GM23338 (cell line): ENCODE data around the gene PKHD1. TPM values are rescaled to one million over a fixed set of nuclear protein-coding genes. Genes with fewer than 3 reads are reported as not detected.
A peak's percentile ranks its signal among the peaks of the same experiment; 100 is the strongest.

Experiments
- ATAC-seq: fragments of 200-7000 bp; cut with Tn5 transposase; 3 replicates; pipeline ENCODE4 v1.9.1; 2020
- DNase-seq: peaks from one replicate; pipeline ENCODE4 v3.0.0-alpha.2; 2015; ENCODE audit warnings: low spot score
- H2AFZ ChIP-seq: fragments of 200-600 bp; sonication (generic); 2 replicates; pipeline ENCODE4 v1.8.0; 2016; ENCODE audit warnings: antibody characterized with exemption, mild to moderate bottlenecking, moderate library complexity
- H3F3A ChIP-seq: fragments of 200-600 bp; sonication (generic); replicated peaks from 2 replicates; pipeline ENCODE4 v1.8.0; 2017; ENCODE audit warnings: antibody characterized with exemption, mixed run types, low read depth
- H3K27ac ChIP-seq: fragments of 200-600 bp; sonication (generic); 2 replicates; pipeline ENCODE4 v1.6.1; 2016; ENCODE audit warnings: low read depth
- H3K27me3 ChIP-seq: fragments of 200-600 bp; sonication (generic); 2 replicates; pipeline ENCODE4 v1.8.0; 2016; ENCODE audit warnings: mild to moderate bottlenecking, mixed run types, moderate library complexity; ENCODE audit not compliant: insufficient read depth
- H3K36me3 ChIP-seq: fragments of 200-600 bp; sonication (generic); 2 replicates; pipeline ENCODE4 v1.8.0; 2016; ENCODE audit warnings: mild to moderate bottlenecking; ENCODE audit not compliant: insufficient read depth
- H3K4me1 ChIP-seq: fragments of 200-600 bp; sonication (generic); 2 replicates; pipeline ENCODE4 v1.8.0; 2016; ENCODE audit warnings: mild to moderate bottlenecking, moderate library complexity; ENCODE audit not compliant: insufficient read depth
- H3K4me2 ChIP-seq: fragments of 200-600 bp; sonication (generic); 2 replicates; pipeline ENCODE4 v1.7.1; 2017; ENCODE audit warnings: mixed run types
- H3K4me3 ChIP-seq: fragments of 200-600 bp; sonication (generic); 2 replicates; pipeline ENCODE4 v1.6.1; 2016; ENCODE audit warnings: mixed run types
- H3K79me2 ChIP-seq: fragments of 200-600 bp; sonication (generic); replicated peaks from 2 replicates; pipeline ENCODE4 v1.8.0; 2017; ENCODE audit warnings: mild to moderate bottlenecking; ENCODE audit not compliant: insufficient read depth
- H3K9me2 ChIP-seq: fragments of 200-600 bp; sonication (generic); 2 replicates; pipeline ENCODE4 v1.8.0; 2017; ENCODE audit not compliant: insufficient read depth
- H4K20me1 ChIP-seq: fragments of 200-600 bp; sonication (generic); replicated peaks from 2 replicates; pipeline ENCODE4 v1.8.0; 2017; ENCODE audit warnings: mild to moderate bottlenecking; ENCODE audit not compliant: insufficient read depth
- H3K27ac Mint-ChIP-seq: 2 replicates; pipeline ENCODE4 v1.8.0; 2020; ENCODE audit warnings: inconsistent platforms, mild to moderate bottlenecking, moderate library complexity, mixed read lengths
- H3K27me3 Mint-ChIP-seq: 3 replicates; pipeline ENCODE4 v1.8.0; 2022; ENCODE audit warnings: low read depth, mild to moderate bottlenecking, moderate library complexity, mixed read lengths, inconsistent platforms; ENCODE audit not compliant: insufficient read depth, poor library complexity
- H3K36me3 Mint-ChIP-seq: 3 replicates; pipeline ENCODE4 v1.8.0; 2021; ENCODE audit warnings: low read depth, mild to moderate bottlenecking, inconsistent platforms, moderate library complexity, mixed read lengths
- H3K4me1 Mint-ChIP-seq: 3 replicates; pipeline ENCODE4 v1.8.0; 2020; ENCODE audit warnings: mild to moderate bottlenecking, inconsistent platforms, mixed read lengths
- H3K4me3 Mint-ChIP-seq: 3 replicates; pipeline ENCODE4 v1.8.0; 2021; ENCODE audit warnings: moderate library complexity, mild to moderate bottlenecking, inconsistent platforms, mixed read lengths
- H3K9me3 Mint-ChIP-seq: 3 replicates; pipeline ENCODE4 v1.8.0; 2020; ENCODE audit warnings: moderate library complexity, mild to moderate bottlenecking, inconsistent platforms, mixed read lengths
- CREB1 ChIP-seq: fragments of 250-450 bp; sonication (Bioruptor Pico); IDR thresholded peaks from 2 replicates; pipeline ENCODE4 v1.5.0; 2020; ENCODE audit warnings: low read depth, mild to moderate bottlenecking, moderate library complexity
- EZH2 ChIP-seq: fragments of 200-600 bp; sonication (generic); IDR thresholded peaks from one replicate; pipeline ENCODE4 v1.8.0; 2017; ENCODE audit warnings: antibody characterized with exemption, mild to moderate bottlenecking, low read depth; ENCODE audit not compliant: unreplicated experiment
- JUNB ChIP-seq: IDR thresholded peaks from one replicate; pipeline ENCODE4 v1.6.1; 2016; ENCODE audit warnings: antibody characterized with exemption; ENCODE audit not compliant: unreplicated experiment
- NANOG ChIP-seq: IDR thresholded peaks from 2 replicates; pipeline ENCODE4 v1.6.1; 2016; ENCODE audit warnings: antibody characterized with exemption, borderline replicate concordance
- REST ChIP-seq: IDR thresholded peaks from one replicate; pipeline ENCODE4 v1.6.1; 2018; ENCODE audit warnings: antibody characterized with exemption; ENCODE audit not compliant: unreplicated experiment
- STAT1 ChIP-seq: IDR thresholded peaks from one replicate; pipeline ENCODE4 v1.6.1; 2016; ENCODE audit warnings: antibody characterized with exemption; ENCODE audit not compliant: unreplicated experiment
- ZNF114 ChIP-seq: fragments of 250-450 bp; sonication (Bioruptor Pico); IDR thresholded peaks from 2 replicates; pipeline ENCODE4 v1.5.0; 2020; ENCODE audit warnings: mild to moderate bottlenecking, moderate library complexity
- polyA plus RNA-seq: library from polyadenylated mRNA; unstranded; fragments of >200 nt; fragmentation: Nextera tagmentation; extraction: Ambion mirVana; gene quantifications from 2 replicates; pipeline ENCODE4 v1.2.1, GENCODE V29; 2016
- total RNA-seq: library from RNA; depleted of rRNA; stranded (reverse); fragments of >200 nt; shearing (Covaris generic); gene quantifications from 2 replicates; pipeline ENCODE4 v1.2.3, GENCODE V29; 2014
- TF ChIP-seq, protein P1 (sequence below), 2 experiments: fragments of 200-600 bp in 1 of 2; sonication (generic) in 1 of 2; conservative IDR thresholded peaks; 2 replicates each; pipeline versions ENCODE4 v1.5.1 to v1.6.1; 2016 to 2017; ENCODE audit warnings: antibody characterized with exemption in 2 of 2, low read depth in 2 of 2, mild to moderate bottlenecking in 2 of 2, moderate library complexity in 1 of 2

PKHD1 gene
- total and polyA plus RNA-seq, 2 experiments from 2014 or later: 0.03 to 0.07 TPM

DNA sequence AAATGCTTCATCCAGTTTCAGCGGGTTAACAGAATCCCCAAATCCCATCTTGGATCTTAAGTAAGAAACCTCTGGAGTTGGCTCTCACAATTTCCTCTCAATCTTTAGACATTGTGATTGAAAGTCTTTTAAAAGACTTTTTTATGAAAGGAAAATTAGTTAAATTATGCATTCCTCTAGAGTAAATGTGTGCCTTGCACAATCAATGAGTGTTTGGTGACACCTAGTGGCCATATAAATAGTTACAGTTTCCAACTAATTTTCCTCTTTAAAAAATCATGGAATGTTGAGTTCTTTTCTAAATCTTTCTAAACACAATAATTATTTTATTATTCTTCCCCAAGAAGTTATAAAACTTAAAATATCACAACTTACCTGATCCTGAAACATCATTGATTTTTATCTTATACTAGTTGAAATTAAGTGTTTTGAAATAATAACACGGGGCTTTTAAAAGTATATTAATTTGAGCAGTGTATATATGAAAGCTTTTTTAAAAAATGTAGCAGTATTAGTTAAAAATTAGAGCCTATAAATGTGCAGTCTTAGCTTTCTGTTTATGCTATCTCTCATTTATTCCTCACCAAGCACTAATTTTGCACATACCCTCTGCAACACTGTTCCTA lies 66.4 kb downstream of the PKHD1 start:
- no peak overlapping the region for H3K4me3 Mint-ChIP-seq
- peaks cover 1% of the 10 kb centered on the region for H3K27me3 Mint-ChIP-seq
- DNase-seq (peak; percentile 53), ATAC-seq (no peak)
- Histone ChIP-seq H4K20me1 (no peaks in the 10 kb centered on the region), H3K4me1 (peaks cover 19% of the 10 kb centered on the region), H3K27ac (no peak overlapping the region), H3K4me3 (no peak overlapping the region), H3K9me2 (no peaks in the 10 kb centered on the region), H3K36me3 (no peaks in the 10 kb centered on the region), H3K27me3 (no peaks in the 10 kb centered on the region), H2AFZ (no peak overlapping the region), H3K4me2 (no peak overlapping the region), H3K79me2 (no peaks in the 10 kb centered on the region), H3F3A (no peaks in the 10 kb centered on the region)
- 0 out of 2 replicates have a peak overlapping the region, but pooled peaks have one; percentile 49 for H3K27ac Mint-ChIP-seq
- no peaks in the 10 kb centered on the region for H3K9me3 Mint-ChIP-seq
- no peaks in the 10 kb centered on the region for H3K36me3 Mint-ChIP-seq
- TF ChIP-seq, protein P1, sequence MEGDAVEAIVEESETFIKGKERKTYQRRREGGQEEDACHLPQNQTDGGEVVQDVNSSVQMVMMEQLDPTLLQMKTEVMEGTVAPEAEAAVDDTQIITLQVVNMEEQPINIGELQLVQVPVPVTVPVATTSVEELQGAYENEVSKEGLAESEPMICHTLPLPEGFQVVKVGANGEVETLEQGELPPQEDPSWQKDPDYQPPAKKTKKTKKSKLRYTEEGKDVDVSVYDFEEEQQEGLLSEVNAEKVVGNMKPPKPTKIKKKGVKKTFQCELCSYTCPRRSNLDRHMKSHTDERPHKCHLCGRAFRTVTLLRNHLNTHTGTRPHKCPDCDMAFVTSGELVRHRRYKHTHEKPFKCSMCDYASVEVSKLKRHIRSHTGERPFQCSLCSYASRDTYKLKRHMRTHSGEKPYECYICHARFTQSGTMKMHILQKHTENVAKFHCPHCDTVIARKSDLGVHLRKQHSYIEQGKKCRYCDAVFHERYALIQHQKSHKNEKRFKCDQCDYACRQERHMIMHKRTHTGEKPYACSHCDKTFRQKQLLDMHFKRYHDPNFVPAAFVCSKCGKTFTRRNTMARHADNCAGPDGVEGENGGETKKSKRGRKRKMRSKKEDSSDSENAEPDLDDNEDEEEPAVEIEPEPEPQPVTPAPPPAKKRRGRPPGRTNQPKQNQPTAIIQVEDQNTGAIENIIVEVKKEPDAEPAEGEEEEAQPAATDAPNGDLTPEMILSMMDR (conservative IDR thresholded peaks at IDR 0.05; ENCODE audit: low read depth in 2 of 2): peak; percentile 62 to 95
- TF ChIP-seq EZH2 (no peak), STAT1 (no peak)
- H3K4me1 Mint-ChIP-seq: peaks cover 41% of the 10 kb centered on the region

DNA sequence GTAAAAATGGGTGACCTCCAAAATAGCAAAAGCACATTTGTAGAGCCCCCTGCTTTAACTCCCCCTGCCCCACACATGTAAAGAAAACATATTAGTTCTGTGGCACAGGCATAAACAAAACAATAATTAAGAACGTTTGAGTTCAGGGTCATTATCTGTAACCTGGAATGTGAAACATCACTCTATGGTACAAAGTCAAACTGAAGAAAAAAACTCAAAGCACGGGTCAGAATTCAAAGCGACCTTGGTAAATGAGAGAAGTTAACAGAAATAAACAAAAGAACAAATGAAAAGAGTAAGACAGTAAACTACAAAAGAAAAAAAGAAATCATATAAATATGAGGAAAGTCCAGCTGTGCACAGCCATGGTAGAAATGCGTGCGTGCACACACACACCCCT lies 67.5 kb downstream of the PKHD1 start:
- H3K27me3 Mint-ChIP-seq: peaks cover 1% of the 10 kb centered on the region
- no peaks in the 10 kb centered on the region for H3K36me3 Mint-ChIP-seq
- H3F3A ChIP-seq: no peaks in the 10 kb centered on the region
- no peaks in the 10 kb centered on the region for H3K9me3 Mint-ChIP-seq
- no peak for DNase-seq
- H2AFZ ChIP-seq: no peak overlapping the region
- no peaks in the 10 kb centered on the region for H4K20me1 ChIP-seq
- no peaks in the 10 kb centered on the region for H3K79me2 ChIP-seq
- H3K36me3 ChIP-seq: no peaks in the 10 kb centered on the region
- no peak overlapping the region for H3K27ac ChIP-seq
- H3K4me2 ChIP-seq: no peak overlapping the region
- peaks cover 41% of the 10 kb centered on the region for H3K4me1 Mint-ChIP-seq
- no peak overlapping the region for H3K4me3 ChIP-seq
- H3K4me3 Mint-ChIP-seq: no peak overlapping the region
- H3K4me1 ChIP-seq: peaks cover 22% of the 10 kb centered on the region
- ATAC-seq: no peak
- H3K9me2 ChIP-seq: no peaks in the 10 kb centered on the region
- no peak overlapping the region for H3K27ac Mint-ChIP-seq
- no peaks in the 10 kb centered on the region for H3K27me3 ChIP-seq
- TF ChIP-seq CREB1 (CRISPR knock-in tag) (no peak), ZNF114 (CRISPR knock-in tag) (no peak), EZH2 (no peak), NANOG (no peak), REST (no peak), JUNB (no peak)
- TF ChIP-seq, protein P1 (conservative IDR thresholded peaks at IDR 0.05; ENCODE audit: low read depth in 2 of 2): no peak
